Measurements from ENCODE around the gene WNT4. TPM values are rescaled to one million over a fixed set of nuclear protein-coding genes. Genes with fewer than 3 reads are reported as not detected.

Gene WNT4
- total RNA-seq, 2 donors from 2014 or later: 0.16 TPM; not detected in 1

- TF ChIP-seq CTCF (IDR thresholded peaks at IDR 0.05): no peak
- H3K27ac ChIP-seq: no peak overlapping the region
- no peak for DNase-seq (ENCODE audit: low spot score)
- peaks cover 0 to 4% of the 10 kb centered on the region in 2 donors for H3K9me3 ChIP-seq
- no peaks in the 10 kb centered on the region for H3K4me1 ChIP-seq
- no peaks in the 10 kb centered on the region for H3K27me3 ChIP-seq
- H3K36me3 ChIP-seq: no peaks in the 10 kb centered on the region
- H3K4me3 ChIP-seq: no peak overlapping the region
Measured at GRCh38 chr1:22179197-22179803, 36.4 kb upstream of the WNT4 start.

GRCh38 chr1:22177354-22178003 is 34.6 kb upstream of the WNT4 start:
- TF ChIP-seq CTCF (IDR thresholded peaks at IDR 0.05): no peak
- DNase-seq (ENCODE audit: low spot score): no peak
- Histone ChIP-seq H3K4me3 (no peak overlapping the region), H3K4me1 (no peaks in the 10 kb centered on the region), H3K27me3 (no peaks in the 10 kb centered on the region), H3K9me3 (peaks cover 0 to 4% of the 10 kb centered on the region in 2 donors), H3K27ac (no peak overlapping the region), H3K36me3 (no peaks in the 10 kb centered on the region)

DNA sequence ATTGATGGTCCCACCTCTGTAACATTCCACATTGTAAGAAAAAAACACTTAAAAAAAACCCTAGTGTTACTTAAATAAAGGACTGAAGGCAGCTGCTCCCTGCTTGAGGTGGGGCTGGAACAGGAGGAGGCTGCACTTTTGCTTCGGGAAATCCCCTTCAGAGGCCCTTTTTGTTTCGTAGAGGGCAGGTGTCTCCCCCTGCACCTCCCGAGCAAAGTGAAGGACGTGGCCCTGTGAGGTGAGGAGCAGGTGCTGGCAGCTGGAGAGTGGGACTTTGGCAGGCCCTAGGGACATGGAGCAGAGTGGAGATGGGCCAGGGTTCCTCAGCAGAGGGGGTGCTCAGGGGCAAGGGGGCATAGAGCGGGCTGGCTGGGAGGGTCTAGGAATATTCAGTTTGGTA is 33.4 kb upstream of the WNT4 start:
- Histone ChIP-seq H3K4me3 (no peak overlapping the region), H3K27me3 (no peaks in the 10 kb centered on the region)

DNA sequence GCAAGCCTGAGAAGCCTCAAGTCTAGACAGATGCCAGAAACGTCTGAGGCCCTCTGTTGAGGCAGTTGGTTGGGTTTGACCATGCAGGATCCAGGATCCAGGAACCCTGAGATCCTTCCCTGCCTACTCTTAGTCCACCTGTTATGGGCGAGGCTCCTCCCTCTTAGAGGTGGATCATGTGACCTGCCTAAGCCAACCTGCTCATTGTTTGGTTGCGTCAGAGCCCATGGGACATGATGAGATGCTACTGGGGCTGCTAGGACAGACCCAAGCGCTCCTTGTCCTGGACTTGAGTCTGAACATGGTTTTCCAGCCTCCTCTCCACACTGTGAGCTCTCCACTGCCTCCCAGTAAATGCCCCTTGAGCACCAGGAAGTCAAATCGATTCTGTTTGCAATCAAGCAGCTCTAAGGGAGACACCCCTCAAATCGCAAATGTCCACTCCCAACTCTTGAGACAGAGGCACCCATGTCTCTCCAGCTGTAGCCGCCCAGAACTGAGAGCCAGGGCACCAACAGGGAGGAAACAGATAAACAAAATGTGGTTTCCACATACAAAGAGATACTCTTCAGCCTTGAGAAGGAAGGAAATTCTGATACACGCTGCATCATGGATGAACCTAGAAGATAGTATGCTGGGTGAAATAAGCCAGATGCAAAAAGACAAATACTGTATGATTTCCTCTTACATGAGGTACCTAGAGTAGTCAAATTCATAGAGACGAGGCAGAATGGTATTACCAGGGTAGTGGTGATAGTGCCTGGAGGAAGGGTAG is 31.7 kb upstream of the WNT4 start:
- Histone ChIP-seq H3K27me3 (no peaks in the 10 kb centered on the region), H3K9me3 (peaks cover 0 to 4% of the 10 kb centered on the region in 2 donors), H3K27ac (no peak overlapping the region), H3K4me1 (no peaks in the 10 kb centered on the region), H3K36me3 (no peaks in the 10 kb centered on the region), H3K4me3 (no peak overlapping the region)
- no peak for TF ChIP-seq CTCF (IDR thresholded peaks at IDR 0.05)
- DNase-seq (ENCODE audit: low spot score): no peak

More for the DNA sequence above, 33.4 kb upstream of the WNT4 start:
- Histone ChIP-seq H3K36me3 (no peaks in the 10 kb centered on the region), H3K4me1 (no peaks in the 10 kb centered on the region), H3K9me3 (peaks cover 0 to 4% of the 10 kb centered on the region in 2 donors), H3K27ac (no peak overlapping the region)
- no peak for DNase-seq (ENCODE audit: low spot score)
- TF ChIP-seq CTCF (IDR thresholded peaks at IDR 0.05): no peak

- H3K4me1 ChIP-seq: no peaks in the 10 kb centered on the region
- TF ChIP-seq CTCF (IDR thresholded peaks at IDR 0.05): no peak
Measured at GRCh38 chr1:22171951-22172715, 29.2 kb upstream of the WNT4 start.

More at GRCh38 chr1:22171951-22172715, 29.2 kb upstream of the WNT4 start:
- no peaks in the 10 kb centered on the region for H3K27me3 ChIP-seq
- DNase-seq (ENCODE audit: low spot score): no peak
- H3K9me3 ChIP-seq: no peaks in the 10 kb centered on the region
- H3K27ac ChIP-seq: no peak overlapping the region
- H3K36me3 ChIP-seq: no peaks in the 10 kb centered on the region
- no peak overlapping the region for H3K4me3 ChIP-seq

Data from right atrium auricular region (tissue), 2 donors.